ENCODE data around the gene DPEP2. TPM values are rescaled to one million over a fixed set of nuclear protein-coding genes. Genes with fewer than 3 reads are reported as not detected.

DPEP2 gene
- total and polyA plus RNA-seq, 2 of the 13 experiments (the other 11 are each of a cell fraction or from before 2014, with no cell fraction given): 0.18 TPM; not detected in 1

- TF ChIP-seq ZNF577 (CRISPR knock-in tag; IDR thresholded peaks at IDR 0.05; ENCODE audit: borderline replicate concordance, low read depth): no peak
- no peak for TF ChIP-seq FOXJ3 (CRISPR knock-in tag; IDR thresholded peaks at IDR 0.05; ENCODE audit: borderline replicate concordance)
- TF ChIP-seq ZNF841 (CRISPR knock-in tag; IDR thresholded peaks at IDR 0.05; ENCODE audit: borderline replicate concordance): no peak
- TF ChIP-seq ZNF34 (CRISPR knock-in tag; IDR thresholded peaks at IDR 0.05; ENCODE audit: borderline replicate concordance): 0 out of 2 replicates have a peak, but pooled peaks have one; percentile 55
- TF ChIP-seq RXRA (CRISPR knock-in tag; IDR thresholded peaks at IDR 0.05): peak; percentile 51
- peak; percentile 29 for TF ChIP-seq ZNF329 (CRISPR knock-in tag; IDR thresholded peaks at IDR 0.05; ENCODE audit: low read depth)
- TF ChIP-seq ELF4 (CRISPR knock-in tag; IDR thresholded peaks at IDR 0.05; ENCODE audit: borderline replicate concordance): no peak
Measured at GRCh38 chr16:67968400-67969253, 30.7 kb downstream of the DPEP2 start, which contains the start of gene SLC12A4 (continued).

GRCh38 chr16:67967958-67968399 is 31.3 kb downstream of the DPEP2 start:
- peak overlapping the region; percentile 97 for H3K9ac ChIP-seq (ENCODE audit: insufficient read depth, low read depth, low read length)
- peaks cover 62% of the 10 kb centered on the region for H3K4me1 ChIP-seq (ENCODE audit: insufficient read depth, low read length)
- no peak overlapping the region for H2AFZ ChIP-seq (ENCODE audit: low read length)
- no peak for DNase-seq (ENCODE audit: low spot score)
- H3K4me3 ChIP-seq (replicated peaks in 1 of 3; ENCODE audit: insufficient read depth in 1 of 3, low read depth in 2 of 3, low read length in 3 of 3): peak overlapping the region; percentile 89 to 91 (median 90)
- ATAC-seq: no peak
- peaks cover 5 to 6% of the 10 kb centered on the region in 2 experiments; a peak in 4 of 5 replicates for H3K36me3 ChIP-seq (replicated peaks in 1 of 2; ENCODE audit: control insufficient read depth in 1 of 2, insufficient read depth in 2 of 2, low read length in 2 of 2)
- peak overlapping the region; percentile 92 for H3K4me2 ChIP-seq (ENCODE audit: low read depth, low read length)
- in situ Hi-C loops (cut with HindIII; ENCODE audit: extremely low pct_ligation_motif_present, low pct_unique_long_range_greater_than_20kb) (no loop called here), intact Hi-C loops (cut with micrococcal nuclease; ENCODE audit: unreplicated experiment) (loop anchor here (2.0 kb wide), 1 partner anchor 25 kb away; no protein-coding TSS in a partner anchor)
- no peaks in the 10 kb centered on the region for H3K9me3 ChIP-seq (ENCODE audit: low read length)
- ChIA-PET POLR2A (interaction anchor here (0.6 to 12.9 kb wide), 5 partner anchors 13 to 55 kb away, joined by 3 to 226 read pairs (median 13); partner anchors contain the start of genes DDX28, DUS2, LCAT and PSMB10), CTCF (ENCODE audit: low intra/inter-chr PET ratio, low total read pairs) (no interaction called here)
- H4K20me1 ChIP-seq (ENCODE audit: insufficient read depth, low read length): peaks cover 16% of the 10 kb centered on the region
- 2% methylated on average over 18 of the region's 45 CpGs for WGBS (ENCODE audit: low lambda C conversion rate)
- no peak for FAIRE-seq
- peaks cover 58% of the 10 kb centered on the region for H3K79me2 ChIP-seq (ENCODE audit: insufficient read depth, low read length)
- H3K27ac ChIP-seq (ENCODE audit: extremely low read length, insufficient read depth, low read length): peak overlapping the region; percentile 75
- BruUV-seq (replicated peaks): no TSS peak
- no peaks in the 10 kb centered on the region; a peak in 1 of 5 replicates for H3K27me3 ChIP-seq (ENCODE audit: control insufficient read depth in 1 of 2, insufficient read depth in 2 of 2, low read length in 2 of 2)
- TF ChIP-seq ZNF800 (CRISPR knock-in tag; IDR thresholded peaks at IDR 0.05): no peak
- no peak for TF ChIP-seq RNF219 (CRISPR knock-in tag; IDR thresholded peaks at IDR 0.05)
- TF ChIP-seq HDAC1 (CRISPR knock-in tag; IDR thresholded peaks at IDR 0.05): no peak
- TF ChIP-seq ZSCAN12 (CRISPR knock-in tag; IDR thresholded peaks at IDR 0.05): 0 out of 2 replicates have a peak, but pooled peaks have one; percentile 19
- no peak for TF ChIP-seq ZNF574 (CRISPR knock-in tag; IDR thresholded peaks at IDR 0.05)
- 0 out of 2 replicates have a peak, but pooled peaks have one; percentile 43 for TF ChIP-seq ZNF780A (CRISPR knock-in tag; IDR thresholded peaks at IDR 0.05)

Measured in HepG2 (cell line).